Aorta (tissue), 5 donors: ENCODE data around the gene PCDHB5. TPM values are rescaled to one million over a fixed set of nuclear protein-coding genes. Genes with fewer than 3 reads are reported as not detected.
"Not testable (repeated sequence)": the region's sequence is repeated elsewhere in the genome, so short reads cannot be mapped to it uniquely, and the experiment has no call there.

Experiments used
- ATAC-seq: fragments of 200-7000 bp; cut with Tn5 transposase; one replicate; pipeline ENCODE4 v1.9.1; 2022; ENCODE audit warnings: moderate library complexity; ENCODE audit not compliant: low FRiP score
- DNase-seq, 2 donors: peaks; one replicate each; pipeline ENCODE4 v3.0.0-alpha.2; 2020
- H3K27ac ChIP-seq, 2 donors: one replicate each; pipeline ENCODE4 v1.5.1; 2013; ENCODE audit warnings: low read length in 2 of 2, mild to moderate bottlenecking in 2 of 2, moderate library complexity in 2 of 2, control low read depth in 1 of 2, inconsistent platforms in 1 of 2, low read depth in 1 of 2
- H3K27me3 ChIP-seq, 2 donors: one replicate each; pipeline ENCODE4 v1.6.1; 2013; ENCODE audit warnings: control low read depth in 1 of 2, low read length in 1 of 2, mild to moderate bottlenecking in 1 of 2, moderate library complexity in 1 of 2; ENCODE audit not compliant: insufficient read depth in 2 of 2, control insufficient read depth in 1 of 2
- H3K36me3 ChIP-seq, 2 donors: one replicate each; pipeline ENCODE4 v1.6.1; 2013; ENCODE audit warnings: control low read depth in 1 of 2, low read length in 1 of 2, mild to moderate bottlenecking in 1 of 2; ENCODE audit not compliant: insufficient read depth in 2 of 2, control insufficient read depth in 1 of 2
- H3K4me1 ChIP-seq, 2 donors: one replicate each; pipeline ENCODE4 v1.6.1; 2013; ENCODE audit warnings: low read length in 2 of 2, control low read depth in 1 of 2, mild to moderate bottlenecking in 1 of 2, moderate library complexity in 1 of 2; ENCODE audit not compliant: insufficient read depth in 2 of 2, control insufficient read depth in 1 of 2
- H3K4me3 ChIP-seq, 2 donors: one replicate each; pipeline ENCODE4 v1.5.1; 2013; ENCODE audit warnings: low read length in 2 of 2, control low read depth in 1 of 2, mild to moderate bottlenecking in 1 of 2
- H3K9me3 ChIP-seq: one replicate; pipeline ENCODE4 v1.6.1; 2013; ENCODE audit warnings: mild to moderate bottlenecking, low read length; ENCODE audit not compliant: control insufficient read depth
- WGBS, 2 donors: extraction: QIAGEN DNeasy Blood & Tissue Kit; methylation state at CpG; one replicate each; pipeline ENCODE4 v1.1.7; 2013; 5-methylcytosine and 5-hydroxymethylcytosine counted together
- intact Hi-C, 2 donors: fragments of 100-400 bp; cut with DNase I; formaldehyde crosslinking; loops; one replicate each; pipeline versions ENCODE4 v1.14.2 to v1.15.0; 2022
- polyA plus RNA-seq, 2 donors: library from polyadenylated mRNA; stranded (reverse); fragments of 200-250 nt; gene quantifications; one replicate each; pipeline ENCODE4 v1.2.3, GENCODE V29; 2013
- total RNA-seq, 2 donors: library from RNA; stranded (reverse); fragmentation: NEBNext Ultra II Directional; extraction: Animal tissue kit (Norgen Biotek cat#: 25700); gene quantifications; one replicate each; pipeline ENCODE4 v1.2.1, GENCODE V29; 2021
- donor health status: healthy with polysubstance abuse.
- donor health status: Bipolar disorder and iron deficiency.
- donor health status: DM: no; HTN: no; CAD: no.
- donor health status: DM: no; HTN: no; CAD: no.
- donor health status: DM: yes; HTN: yes; CAD: no.

PCDHB5 gene
- total and polyA plus RNA-seq, 4 donors = 0.63 to 4.2 (median 3.5) TPM

GRCh38 chr5:141102471-141102870, 32.5 kb upstream of the PCDHB5 start:
- H3K36me3 ChIP-seq, H3K27me3 ChIP-seq, H3K4me1 ChIP-seq, ATAC-seq, H3K27ac ChIP-seq, DNase-seq, intact Hi-C loops, H3K4me3 ChIP-seq: not testable (repeated sequence)
- peaks cover 11% of the 10 kb centered on the region for H3K9me3 ChIP-seq
- WGBS, 2 donors = 21 to 34% methylated on average over 17 to 36 of the region's 38 CpGs

DNA sequence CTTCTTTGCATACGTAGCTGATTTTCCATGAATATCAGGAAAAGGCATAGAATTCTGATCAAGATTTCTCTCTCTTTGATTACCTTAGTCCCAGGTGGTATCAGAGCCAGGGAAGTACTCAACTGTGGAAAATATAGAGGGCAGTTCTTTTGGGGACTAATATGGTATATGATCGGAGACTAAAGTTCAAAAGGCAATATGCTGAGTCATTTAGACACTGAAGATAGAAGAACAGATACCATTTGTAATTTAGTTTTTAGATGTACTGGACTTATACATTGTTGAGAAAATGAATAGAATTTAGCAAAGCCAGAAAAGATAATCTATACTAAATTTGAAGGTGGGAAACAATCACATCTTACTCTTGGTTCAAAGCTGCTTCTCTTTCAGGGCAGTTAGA, 29.7 kb upstream of the PCDHB5 start:
- H3K4me3 ChIP-seq = no peak overlapping the region
- DNase-seq (no peak), ATAC-seq (no peak)
- no peaks in the 10 kb centered on the region for H3K27me3 ChIP-seq
- H3K36me3 ChIP-seq = no peaks in the 10 kb centered on the region
- WGBS, 2 donors = 61 to 88% methylated on average over 2 of the region's 2 CpGs
- intact Hi-C loops = no loop called here
- H3K4me1 ChIP-seq = no peaks in the 10 kb centered on the region
- H3K9me3 ChIP-seq = peaks cover 14% of the 10 kb centered on the region
- no peak overlapping the region for H3K27ac ChIP-seq

DNA sequence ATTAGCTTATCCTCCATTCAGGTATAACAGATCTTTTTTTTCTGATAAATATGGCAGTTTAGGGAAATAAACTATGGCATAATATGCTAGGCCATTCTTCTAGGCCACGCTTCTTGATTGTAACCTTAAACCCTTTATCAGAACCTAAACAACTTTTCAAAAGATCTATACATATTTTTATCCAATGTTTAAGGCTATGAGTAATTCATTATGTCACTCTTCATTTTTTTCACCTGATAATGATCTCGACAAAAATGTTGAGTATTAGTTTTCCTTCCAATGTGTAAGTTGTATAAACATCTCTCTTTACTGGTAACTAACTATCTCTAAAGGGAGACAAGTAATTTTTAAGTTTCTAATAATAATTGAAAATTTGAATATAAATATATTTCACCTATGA, 15.8 kb upstream of the PCDHB5 start:
- Histone ChIP-seq H3K4me3 (no peak overlapping the region), H3K27me3 (no peaks in the 10 kb centered on the region), H3K4me1 (no peaks in the 10 kb centered on the region), H3K36me3 (no peaks in the 10 kb centered on the region), H3K9me3 (peaks cover 11% of the 10 kb centered on the region), H3K27ac (no peak overlapping the region)
- intact Hi-C loops = no loop called here
- no peak for ATAC-seq
- 21 to 39% methylated on average over 2 of the region's 2 CpGs for WGBS, 2 donors
- no peak for DNase-seq

DNA sequence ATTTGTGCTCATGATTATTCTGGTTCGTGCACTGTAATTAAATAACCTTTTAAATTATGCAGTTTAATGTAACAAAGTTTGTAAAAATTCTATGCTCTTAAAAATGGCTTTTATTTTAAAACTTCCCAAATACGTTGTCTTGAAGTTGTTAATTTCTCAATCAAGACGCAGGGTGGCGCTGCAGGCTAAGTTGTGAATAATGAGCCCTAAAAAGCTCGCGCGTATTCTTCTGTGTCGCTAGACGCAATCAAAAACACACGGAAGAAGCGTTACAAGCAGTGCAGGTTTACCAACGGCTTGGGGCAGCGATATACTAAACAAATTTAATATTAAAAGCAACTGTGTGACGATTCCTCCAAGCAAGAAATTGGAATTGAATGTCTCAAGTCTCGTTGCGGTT, 13.4 kb upstream of the PCDHB5 start, which contains the start of gene PCDHB4:
Gene PCDHB4 (plus strand): TSS at position 256 of the 400 bp plus-strand sequence. CDS start 181 bp downstream, outside the sequence.
- H3K4me1 ChIP-seq = no peaks in the 10 kb centered on the region
- H3K27me3 ChIP-seq = no peaks in the 10 kb centered on the region
- no peak for ATAC-seq
- DNase-seq = no peak
- H3K4me3 ChIP-seq = peak within 1 kb of the TSS; percentile 8 to 16
- 10 to 14% methylated on average over 16 of the region's 16 CpGs for WGBS, 2 donors
- H3K27ac ChIP-seq = no peak within 1 kb of the TSS
- H3K9me3 ChIP-seq = peaks cover 11% of the 10 kb centered on the region
- intact Hi-C loops = no loop called here
- no peaks in the 10 kb centered on the region for H3K36me3 ChIP-seq

DNA sequence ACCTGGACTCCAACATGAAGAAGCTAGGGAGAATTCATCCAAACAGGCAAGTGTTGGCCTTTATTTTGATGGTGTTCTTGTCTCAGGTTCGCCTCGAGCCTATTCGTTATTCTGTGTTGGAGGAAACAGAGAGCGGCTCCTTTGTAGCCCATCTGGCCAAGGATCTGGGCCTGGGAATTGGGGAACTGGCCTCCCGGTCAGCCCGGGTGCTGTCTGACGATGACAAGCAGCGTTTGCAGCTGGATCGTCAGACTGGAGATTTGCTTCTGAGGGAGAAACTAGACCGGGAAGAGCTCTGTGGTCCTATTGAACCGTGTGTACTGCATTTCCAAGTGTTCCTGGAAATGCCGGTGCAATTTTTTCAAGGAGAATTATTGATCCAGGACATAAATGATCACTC, 13.0 kb upstream of the PCDHB5 start:
- intact Hi-C loops = no loop called here
- no peak for ATAC-seq
- no peak for DNase-seq
- WGBS, 2 donors = 31 to 34% methylated on average over 12 of the region's 12 CpGs
- Histone ChIP-seq H3K27ac (no peak overlapping the region), H3K4me3 (peak overlapping the region; percentile 3 to 16), H3K4me1 (no peaks in the 10 kb centered on the region), H3K27me3 (no peaks in the 10 kb centered on the region), H3K9me3 (peaks cover 9% of the 10 kb centered on the region), H3K36me3 (no peaks in the 10 kb centered on the region)

GRCh38 chr5:141123396-141124135, 11.4 kb upstream of the PCDHB5 start:
- 21 to 30% methylated on average over 40 to 68 of the region's 73 CpGs for whole genome bisulfite sequencing, 2 donors
- DNase-seq, H3K9me3 ChIP-seq, H3K27ac ChIP-seq, H3K4me1 ChIP-seq, H3K36me3 ChIP-seq, H3K27me3 ChIP-seq, intact Hi-C loops, H3K4me3 ChIP-seq, ATAC-seq: not testable (repeated sequence)

- no peak for DNase-seq
These were observed 7.7 kb upstream of the PCDHB5 start for GRCh38 chr5:141127305-141127704.

GRCh38 chr5:141135718-141136266, 786 bp downstream of the PCDHB5 start:
- Histone ChIP-seq H3K27ac (no peak overlapping the region), H3K4me3 (peak overlapping the region in 1 of 2 donors; percentile 62), H3K27me3 (no peaks in the 10 kb centered on the region), H3K9me3 (peaks cover 4% of the 10 kb centered on the region), H3K36me3 (no peaks in the 10 kb centered on the region), H3K4me1 (no peaks in the 10 kb centered on the region)
- 29 to 41% methylated on average over 19 of the region's 19 CpGs for WGBS, 2 donors
- DNase-seq = no peak
- intact Hi-C loops = no loop called here
- no peak for ATAC-seq

More at GRCh38 chr5:141127305-141127704, 7.7 kb upstream of the PCDHB5 start:
- Histone ChIP-seq H3K4me1 (no peaks in the 10 kb centered on the region), H3K27me3 (no peaks in the 10 kb centered on the region), H3K36me3 (no peaks in the 10 kb centered on the region), H3K4me3 (no peak overlapping the region), H3K9me3 (peaks cover 7% of the 10 kb centered on the region), H3K27ac (no peak overlapping the region)
- WGBS, 2 donors = 84 to 94% methylated on average over 1 of the region's 1 CpG
- intact Hi-C loops = no loop called here
- ATAC-seq = no peak

GRCh38 chr5:141137346-141137745, 2.3 kb downstream of the PCDHB5 start:
- ATAC-seq, DNase-seq, H3K36me3 ChIP-seq, H3K27me3 ChIP-seq, H3K4me1 ChIP-seq, H3K4me3 ChIP-seq, H3K9me3 ChIP-seq, H3K27ac ChIP-seq, intact Hi-C loops: not testable (repeated sequence)
- WGBS, 2 donors = 36 to 50% methylated on average over 22 to 34 of the region's 34 CpGs
